GM12878 (cell line): Measurements from ENCODE around the gene COL19A1. TPM values are rescaled to one million over a fixed set of nuclear protein-coding genes. Genes with fewer than 3 reads are reported as not detected.
A peak's percentile ranks its signal among the peaks of the same experiment; 100 is the strongest.

ENCODE experiments used
- ATF3 ChIP-seq: IDR thresholded peaks from 2 replicates; pipeline ENCODE4 v1.6.1; 2011; ENCODE audit warnings: low read depth, mild to moderate bottlenecking, low read length, moderate library complexity, borderline replicate concordance; ENCODE audit errors: extremely low read depth
- BCLAF1 ChIP-seq: fragments of 450-650 bp; IDR thresholded peaks from 2 replicates; pipeline ENCODE4 v1.6.1; 2017; ENCODE audit warnings: antibody characterized with exemption, mild to moderate bottlenecking, moderate library complexity
- BHLHE40 ChIP-seq, 2 experiments: fragments of 450-650 bp in 1 of 2; IDR thresholded peaks; 2 replicates each; pipeline ENCODE4 v1.6.1; 2011 to 2017; ENCODE audit warnings: low read depth in 2 of 2, borderline replicate concordance in 1 of 2, improper control_type of control experiment in 1 of 2, low read length in 1 of 2, mild to moderate bottlenecking in 1 of 2
- CHD1 ChIP-seq: IDR thresholded peaks from 2 replicates; pipeline ENCODE4 v1.6.1; 2012; ENCODE audit warnings: low read depth, low read length, improper control_type of control experiment
- CHD4 ChIP-seq: fragments of 200-600 bp; sonication (generic); IDR thresholded peaks from 2 replicates; pipeline ENCODE4 v1.6.1; 2016; ENCODE audit warnings: mild to moderate bottlenecking
- CREB1 ChIP-seq: IDR thresholded peaks from 2 replicates; pipeline ENCODE4 v1.6.1; 2012; ENCODE audit warnings: low read depth, mild to moderate bottlenecking, inconsistent platforms
- DPF2 ChIP-seq: fragments of 450-650 bp; IDR thresholded peaks from 2 replicates; pipeline ENCODE4 v1.6.1; 2017; ENCODE audit warnings: mild to moderate bottlenecking
- EZH2 ChIP-seq: IDR thresholded peaks from 2 replicates; pipeline ENCODE4 v1.6.1; 2012; ENCODE audit warnings: low read depth, mild to moderate bottlenecking, control low read depth, inconsistent platforms, low read length, borderline replicate concordance; ENCODE audit not compliant: control insufficient read depth
- HDAC6 ChIP-seq: fragments of 200-600 bp; sonication (generic); IDR thresholded peaks from one replicate; pipeline ENCODE4 v1.8.0; 2017; ENCODE audit warnings: antibody characterized with exemption; ENCODE audit not compliant: unreplicated experiment
- MXI1 ChIP-seq: fragments of 150-350 bp; IDR thresholded peaks from 2 replicates; pipeline ENCODE4 v1.6.1; 2011; ENCODE audit warnings: low read depth, mild to moderate bottlenecking, inconsistent platforms, low read length, improper control_type of control experiment
- MYC ChIP-seq: IDR thresholded peaks from 2 replicates; pipeline ENCODE4 v1.6.1; 2011; ENCODE audit warnings: mild to moderate bottlenecking, low read length, moderate library complexity, inconsistent platforms; ENCODE audit not compliant: insufficient read depth, insufficient replicate concordance, insufficient read length, severe bottlenecking
- SIN3A ChIP-seq: IDR thresholded peaks from 2 replicates; pipeline ENCODE4 v1.6.1; 2012; ENCODE audit warnings: low read depth, low read length, improper control_type of control experiment
- SIX5 ChIP-seq: IDR thresholded peaks from 2 replicates; pipeline ENCODE4 v1.6.1; 2011; ENCODE audit warnings: mild to moderate bottlenecking, low read depth, low read length, moderate library complexity; ENCODE audit not compliant: severe bottlenecking
- SREBF2 ChIP-seq: IDR thresholded peaks from 2 replicates; pipeline ENCODE4 v1.6.1; 2012; ENCODE audit warnings: mild to moderate bottlenecking, low read length
- SRF ChIP-seq, 2 experiments: IDR thresholded peaks; 2 replicates each; pipeline ENCODE4 v1.6.1; 2011; ENCODE audit warnings: low read depth in 2 of 2, low read length in 2 of 2, mild to moderate bottlenecking in 1 of 2, moderate library complexity in 1 of 2
- TARDBP ChIP-seq: IDR thresholded peaks from 2 replicates; pipeline ENCODE4 v1.6.1; 2016; ENCODE audit warnings: borderline replicate concordance
- TCF3 ChIP-seq: IDR thresholded peaks from 2 replicates; pipeline ENCODE4 v1.6.1; 2012; ENCODE audit warnings: low read depth, mild to moderate bottlenecking, low read length, borderline replicate concordance; ENCODE audit not compliant: insufficient read depth
- ZBED1 ChIP-seq: IDR thresholded peaks from 2 replicates; pipeline ENCODE4 v1.6.1; 2016; ENCODE audit warnings: borderline replicate concordance
- ZNF207 ChIP-seq: fragments of 450-650 bp; IDR thresholded peaks from 2 replicates; pipeline ENCODE4 v1.6.1; 2014; ENCODE audit warnings: antibody characterized with exemption, mild to moderate bottlenecking, borderline replicate concordance
- ZNF274 ChIP-seq: IDR thresholded peaks from one replicate; pipeline ENCODE4 v1.8.0; 2011; ENCODE audit not compliant: insufficient read length, insufficient read depth
- ZNF622 ChIP-seq: fragments of 450-650 bp; IDR thresholded peaks from 2 replicates; pipeline ENCODE4 v1.6.1; 2017; ENCODE audit warnings: mild to moderate bottlenecking, inconsistent platforms
- polyA plus RNA-seq, 11 experiments: library from polyadenylated mRNA; depleted of rRNA in 4 of 11; unstranded in 6 of 11; stranded (reverse) in 5 of 11; fragments of >200 nt; fragmentation: Nextera tagmentation in 4 of 11; fragmentation: Illumina TruSeq in 1 of 11; extraction: Ambion mirVana in 4 of 11; extraction: Trizol in 1 of 11; gene quantifications; 1 replicate in 1 of 11; 2 replicates in 10 of 11; pipeline versions ENCODE4 v1.2.1 to v1.2.3, GENCODE V29; 2011 to 2016; ENCODE audit warnings: inconsistent platforms in 2 of 11, missing spikeins in 2 of 11, low read depth in 1 of 11
- total RNA-seq, 4 experiments: library from RNA; depleted of rRNA in 3 of 4; stranded (reverse); fragments of >200 nt in 3 of 4; fragmentation: Illumina TruSeq in 1 of 4; extraction: Trizol in 1 of 4; gene quantifications; 2 replicates each; pipeline versions ENCODE4 v1.2.1 to v1.2.3, GENCODE V29; 2013 to 2021
- TF ChIP-seq, protein P1 (sequence below): IDR thresholded peaks from 2 replicates; pipeline ENCODE4 v1.6.1; 2011; ENCODE audit warnings: borderline replicate concordance, low read depth, mild to moderate bottlenecking, moderate library complexity, low read length; ENCODE audit not compliant: insufficient read depth, poor library complexity, severe bottlenecking
- TF ChIP-seq, protein P2 (sequence below): fragments of 450-650 bp; IDR thresholded peaks from 2 replicates; pipeline ENCODE4 v1.6.1; 2017; ENCODE audit warnings: mild to moderate bottlenecking, low read depth, inconsistent platforms; ENCODE audit not compliant: poor library complexity, severe bottlenecking

COL19A1 gene
- total and polyA plus RNA-seq, 10 of the 15 experiments (the other 5 are each of a cell fraction or from before 2014, with no cell fraction given) = 1.1 to 13.5 (median 4.1) TPM

DNA sequence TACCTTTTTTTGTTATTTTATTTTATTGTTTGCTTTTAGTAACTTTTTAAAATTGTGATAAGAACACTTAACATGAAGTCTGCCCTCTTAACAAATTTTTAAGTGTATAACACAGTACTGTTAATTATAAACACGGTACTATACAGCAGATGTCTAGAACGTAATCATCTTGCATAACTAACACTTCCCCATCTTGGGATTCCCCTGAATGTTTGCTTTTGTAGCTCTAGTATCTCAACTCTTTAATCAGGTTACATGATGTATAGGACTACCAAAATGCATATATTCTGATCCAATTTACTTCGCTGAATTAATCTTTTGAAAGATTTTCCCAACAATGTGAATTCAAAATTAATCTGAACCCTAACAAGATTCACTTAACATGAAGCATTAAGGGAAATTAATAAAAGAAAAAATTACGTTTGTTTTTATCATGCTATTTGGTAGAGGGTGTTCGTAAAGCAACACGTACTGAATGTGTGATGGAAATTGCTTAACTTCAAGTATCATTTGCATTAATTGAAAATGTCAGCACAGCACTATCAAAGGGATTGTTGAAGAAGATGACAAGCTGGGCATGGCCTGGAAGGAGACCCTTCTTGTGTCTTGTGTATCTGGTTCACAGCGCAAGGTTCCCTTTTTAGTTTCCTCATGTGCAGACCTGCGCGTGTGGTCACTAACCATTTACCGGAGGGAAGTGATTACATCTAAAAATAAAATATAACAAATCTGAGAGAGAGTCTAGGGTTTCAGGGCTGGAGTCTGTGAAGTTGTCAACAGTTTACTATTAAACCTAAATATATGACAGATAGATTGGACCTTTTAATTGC, 15.2 kb downstream of the COL19A1 start (continued):
- TF ChIP-seq ZNF274 (no peak), HDAC6 (no peak), ZNF207 (no peak), CHD4 (no peak), ZBED1 (0 out of 2 replicates have a peak, but pooled peaks have one; percentile 28), SIX5 (peak; percentile 5), DPF2 (peak; percentile 71; the same call in 1 of the 2 replicates), TARDBP (no peak), ZNF622 (no peak), TCF3 (no peak), BCLAF1 (no peak), ATF3 (no peak), MYC (no peak), CHD1 (peak; percentile 74; the same call in 1 of the 2 replicates), EZH2 (no peak), SREBF2 (no peak), SRF (IDR thresholded peaks at IDR 0.05; ENCODE audit: low read depth in 2 of 2, low read length in 2 of 2) (no peak), CREB1 (peak; percentile 51; the same call in 1 of the 2 replicates), BHLHE40 (IDR thresholded peaks at IDR 0.05; ENCODE audit: borderline replicate concordance in 1 of 2, low read depth in 2 of 2, low read length in 1 of 2) (peak; percentile 96 to 98), SIN3A (0 out of 2 replicates have a peak, but pooled peaks have one; percentile 49), MXI1 (peak; percentile 85)
- TF ChIP-seq, protein P1, sequence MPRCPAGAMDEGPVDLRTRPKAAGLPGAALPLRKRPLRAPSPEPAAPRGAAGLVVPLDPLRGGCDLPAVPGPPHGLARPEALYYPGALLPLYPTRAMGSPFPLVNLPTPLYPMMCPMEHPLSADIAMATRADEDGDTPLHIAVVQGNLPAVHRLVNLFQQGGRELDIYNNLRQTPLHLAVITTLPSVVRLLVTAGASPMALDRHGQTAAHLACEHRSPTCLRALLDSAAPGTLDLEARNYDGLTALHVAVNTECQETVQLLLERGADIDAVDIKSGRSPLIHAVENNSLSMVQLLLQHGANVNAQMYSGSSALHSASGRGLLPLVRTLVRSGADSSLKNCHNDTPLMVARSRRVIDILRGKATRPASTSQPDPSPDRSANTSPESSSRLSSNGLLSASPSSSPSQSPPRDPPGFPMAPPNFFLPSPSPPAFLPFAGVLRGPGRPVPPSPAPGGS = peak; percentile 50
- TF ChIP-seq, protein P2, sequence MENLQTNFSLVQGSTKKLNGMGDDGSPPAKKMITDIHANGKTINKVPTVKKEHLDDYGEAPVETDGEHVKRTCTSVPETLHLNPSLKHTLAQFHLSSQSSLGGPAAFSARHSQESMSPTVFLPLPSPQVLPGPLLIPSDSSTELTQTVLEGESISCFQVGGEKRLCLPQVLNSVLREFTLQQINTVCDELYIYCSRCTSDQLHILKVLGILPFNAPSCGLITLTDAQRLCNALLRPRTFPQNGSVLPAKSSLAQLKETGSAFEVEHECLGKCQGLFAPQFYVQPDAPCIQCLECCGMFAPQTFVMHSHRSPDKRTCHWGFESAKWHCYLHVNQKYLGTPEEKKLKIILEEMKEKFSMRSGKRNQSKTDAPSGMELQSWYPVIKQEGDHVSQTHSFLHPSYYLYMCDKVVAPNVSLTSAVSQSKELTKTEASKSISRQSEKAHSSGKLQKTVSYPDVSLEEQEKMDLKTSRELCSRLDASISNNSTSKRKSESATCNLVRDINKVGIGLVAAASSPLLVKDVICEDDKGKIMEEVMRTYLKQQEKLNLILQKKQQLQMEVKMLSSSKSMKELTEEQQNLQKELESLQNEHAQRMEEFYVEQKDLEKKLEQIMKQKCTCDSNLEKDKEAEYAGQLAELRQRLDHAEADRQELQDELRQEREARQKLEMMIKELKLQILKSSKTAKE = peak; percentile 93
